Measurements from ENCODE around the gene NDUFA13. TPM values are rescaled to one million over a fixed set of nuclear protein-coding genes. Genes with fewer than 3 reads are reported as not detected.

Gene NDUFA13
- total and polyA plus RNA-seq, 2 experiments from 2014 or later: 119 to 843 TPM

- no peak overlapping the region for H3K27ac ChIP-seq
- no peaks in the 10 kb centered on the region for H3K9me3 ChIP-seq (ENCODE audit: low read depth)
- peaks cover 7% of the 10 kb centered on the region for H3K27me3 ChIP-seq
- H3K4me1 ChIP-seq (ENCODE audit: low read depth): no peaks in the 10 kb centered on the region
- no peak for DNase-seq (ENCODE audit: low read depth in 1 of 2, low spot score in 1 of 2)
- H3K36me3 ChIP-seq: no peaks in the 10 kb centered on the region
- no peak for TF ChIP-seq CTCF (IDR thresholded peaks at IDR 0.05; ENCODE audit: low read depth, low read length)
- no peak overlapping the region for H3K4me3 ChIP-seq
Measured at GRCh38 chr19:19534556-19535265, 18.7 kb downstream of the NDUFA13 start.

GRCh38 chr19:19535311-19536191 is 19.5 kb downstream of the NDUFA13 start:
- H3K9me3 ChIP-seq (ENCODE audit: low read depth): no peaks in the 10 kb centered on the region
- no peak overlapping the region for H3K27ac ChIP-seq
- no peaks in the 10 kb centered on the region for H3K4me1 ChIP-seq (ENCODE audit: low read depth)
- no peak for TF ChIP-seq CTCF (IDR thresholded peaks at IDR 0.05; ENCODE audit: low read depth, low read length)
- no peak for DNase-seq (ENCODE audit: low read depth in 1 of 2, low spot score in 1 of 2)
- H3K27me3 ChIP-seq: peaks cover 8% of the 10 kb centered on the region
- H3K4me3 ChIP-seq: no peak overlapping the region
- no peaks in the 10 kb centered on the region for H3K36me3 ChIP-seq

- H3K4me3 ChIP-seq: no peak overlapping the region
- peaks cover 8% of the 10 kb centered on the region for H3K27me3 ChIP-seq
- no peak for DNase-seq (ENCODE audit: low read depth in 1 of 2, low spot score in 1 of 2)
- H3K27ac ChIP-seq: no peak overlapping the region
- no peaks in the 10 kb centered on the region for H3K9me3 ChIP-seq (ENCODE audit: low read depth)
- H3K4me1 ChIP-seq (ENCODE audit: low read depth): no peaks in the 10 kb centered on the region
- H3K36me3 ChIP-seq: no peaks in the 10 kb centered on the region
- no peak for TF ChIP-seq CTCF (IDR thresholded peaks at IDR 0.05; ENCODE audit: low read depth, low read length)
Measured at GRCh38 chr19:19537075-19538048, 21.3 kb downstream of the NDUFA13 start.

- Histone ChIP-seq H3K9me3 (ENCODE audit: low read depth) (no peaks in the 10 kb centered on the region), H3K27ac (no peak within 1 kb of the TSS), H3K4me1 (ENCODE audit: low read depth) (no peaks in the 10 kb centered on the region), H3K27me3 (peaks cover 8% of the 10 kb centered on the region), H3K36me3 (no peaks in the 10 kb centered on the region), H3K4me3 (peak within 1 kb of the TSS; percentile 39)
- TF ChIP-seq CTCF (IDR thresholded peaks at IDR 0.05; ENCODE audit: low read depth, low read length): no peak
- peak; percentile 32 to 78 for DNase-seq (ENCODE audit: low read depth in 1 of 2, low spot score in 1 of 2)
Measured at GRCh38 chr19:19538061-19538784, 22.2 kb downstream of the NDUFA13 start, which contains the start of gene CILP2. CILP2 (plus strand) TSS chr19:19538265; CDS start chr19:19538350, 85 bp downstream.

Data from cardiac muscle cell (in vitro differentiated cells and primary cell).